K562 (cell line): ENCODE data around the gene SLC25A1. TPM values are rescaled to one million over a fixed set of nuclear protein-coding genes. Genes with fewer than 3 reads are reported as not detected.

ENCODE experiments used
- ATAC-seq: fragments of 200-7000 bp; cut with Tn5 transposase; 3 replicates; pipeline ENCODE4 v1.9.1; 2020; ENCODE audit warnings: moderate library complexity
- BruUV-seq: library from RNA; stranded (reverse); fragments of 400-500 nt; replicated peaks from 2 replicates; lab custom pipeline; 2021; lab: Mats Ljungman, UMichigan
- CTCF ChIA-PET: fragments of 300-600 bp; formaldehyde crosslinking; extraction: SDS; loops from one replicate; lab custom pipeline; 2021; ENCODE audit warnings: low intra/inter-chr PET ratio; lab: Yijun Ruan, JAX
- POLR2A ChIA-PET: fragments of 300-600, 350-650 bp; sonication (Branson Sonifier 250); formaldehyde crosslinking; extraction: SDS; loops from one replicate; lab custom pipeline; 2021; ENCODE audit warnings: antibody characterized with exemption, inconsistent platforms; lab: Yijun Ruan, JAX
- DNase-seq, 4 experiments: peaks; one replicate each; pipeline versions ENCODE4 v3.0.0 to v3.0.0-alpha.2; 2011 to 2018; ENCODE audit warnings: low spot score in 3 of 4, mixed read lengths in 3 of 4; ENCODE audit errors: extremely low read depth in 1 of 4
- FAIRE-seq: peaks from 2 replicates; lab custom pipeline; 2011; peaks lifted over from hg19 to GRCh38; lab: Jason Lieb, UNC
- H2AFZ ChIP-seq: 2 replicates; pipeline ENCODE4 v1.6.0; 2011; ENCODE audit warnings: low read depth, low read length, control low read depth, inconsistent platforms
- H3K27ac ChIP-seq: fragments of 200-600 bp; 3 replicates; pipeline ENCODE4 v1.8.0; 2011; ENCODE audit warnings: low read depth, mild to moderate bottlenecking, control low read depth, inconsistent platforms, low read length, moderate library complexity, mixed read lengths; ENCODE audit errors: extremely low read depth
- H3K27me3 ChIP-seq, 2 experiments: fragments of 300-600 bp in 1 of 2; 2 replicates in 1 of 2; 3 replicates in 1 of 2; pipeline versions ENCODE4 v1.6.0 to v1.8.0; 2011; ENCODE audit warnings: inconsistent platforms in 2 of 2, low read length in 2 of 2, mild to moderate bottlenecking in 1 of 2, mixed read lengths in 1 of 2, moderate library complexity in 1 of 2; ENCODE audit not compliant: control insufficient read depth in 2 of 2, insufficient read depth in 2 of 2
- H3K36me3 ChIP-seq: fragments of 300-600 bp; 3 replicates; pipeline ENCODE4 v1.8.0; 2011; ENCODE audit warnings: mild to moderate bottlenecking, low read length, inconsistent platforms; ENCODE audit not compliant: control insufficient read depth, insufficient read depth
- H3K4me1 ChIP-seq, 2 experiments: fragments of 200-600 bp in 1 of 2; replicated peaks in 1 of 2; 2 replicates in 1 of 2; 3 replicates in 1 of 2; pipeline versions ENCODE4 v1.5.1 to v1.8.0; 2011; ENCODE audit warnings: inconsistent platforms in 2 of 2, low read length in 2 of 2, mild to moderate bottlenecking in 1 of 2, mixed read lengths in 1 of 2, moderate library complexity in 1 of 2; ENCODE audit not compliant: control insufficient read depth in 2 of 2, insufficient read depth in 2 of 2
- H3K4me2 ChIP-seq: 2 replicates; pipeline ENCODE4 v1.6.1; 2011; ENCODE audit warnings: low read length, control low read depth, inconsistent platforms, mixed read lengths; ENCODE audit not compliant: insufficient read depth
- H3K4me3 ChIP-seq: fragments of 200-600 bp; sonication (generic), shearing (Covaris generic); 2 replicates; pipeline ENCODE4 v1.5.1; 2016; ENCODE audit warnings: control low read depth, inconsistent platforms
- H3K79me2 ChIP-seq: fragments of 200-600 bp; 3 replicates; pipeline ENCODE4 v1.8.0; 2011; ENCODE audit warnings: low read length, inconsistent platforms; ENCODE audit not compliant: control insufficient read depth, insufficient read depth
- H3K9ac ChIP-seq, 2 experiments: 2 replicates each; pipeline versions ENCODE4 v1.6.0 to v1.6.1; 2011; ENCODE audit warnings: low read depth in 2 of 2, low read length in 2 of 2, control low read depth in 1 of 2, inconsistent platforms in 1 of 2, mild to moderate bottlenecking in 1 of 2, mixed read lengths in 1 of 2; ENCODE audit not compliant: insufficient read depth in 1 of 2
- H3K9me1 ChIP-seq: one replicate; pipeline ENCODE4 v1.6.0; 2011; ENCODE audit warnings: inconsistent platforms, mild to moderate bottlenecking, low read length, moderate library complexity; ENCODE audit not compliant: control insufficient read depth, insufficient read depth
- H3K9me3 ChIP-seq: replicated peaks from 2 replicates; pipeline ENCODE4 v1.5.1; 2011; ENCODE audit warnings: low read depth, low read length, inconsistent platforms; ENCODE audit not compliant: control insufficient read depth, insufficient read depth
- H4K20me1 ChIP-seq: replicated peaks from 2 replicates; pipeline ENCODE4 v1.6.1; 2011; ENCODE audit warnings: low read length, inconsistent platforms, mixed read lengths; ENCODE audit not compliant: control insufficient read depth, insufficient read depth
- KAT2B ChIP-seq: IDR thresholded peaks from one replicate; pipeline ENCODE4 v1.6.1; 2012; ENCODE audit warnings: low read depth, mild to moderate bottlenecking, control low read depth, inconsistent platforms, low read length, moderate library complexity
- KAT8 ChIP-seq: fragments of 450-650 bp; IDR thresholded peaks from 2 replicates; pipeline ENCODE4 v1.6.1; 2016; ENCODE audit warnings: low read depth, mild to moderate bottlenecking
- KLF10 ChIP-seq: fragments of 250-450 bp; sonication (Bioruptor Pico); IDR thresholded peaks from 2 replicates; pipeline ENCODE4 v1.6.1; 2021; ENCODE audit warnings: matching md5 sums
- POLR2A ChIP-seq: fragments of 450-650 bp; conservative IDR thresholded peaks from 2 replicates; pipeline ENCODE4 v1.6.1; 2016
- POLR2B ChIP-seq: fragments of 450-650 bp; IDR thresholded peaks from 2 replicates; pipeline ENCODE4 v1.6.1; 2018; ENCODE audit warnings: low read depth; ENCODE audit not compliant: partially characterized antibody
- RBFOX2 ChIP-seq: fragments of 200-400 bp; formaldehyde crosslinking; IDR thresholded peaks from 2 replicates; pipeline ENCODE4 v1.6.1; 2017; ENCODE audit warnings: low read depth, mild to moderate bottlenecking, low read length, moderate library complexity
- RBM22 ChIP-seq: fragments of 200-400 bp; formaldehyde crosslinking; IDR thresholded peaks from 2 replicates; pipeline ENCODE4 v1.6.1; 2018; ENCODE audit warnings: low read length, low read depth; ENCODE audit not compliant: poor library complexity, severe bottlenecking
- SIN3A ChIP-seq, 2 experiments: fragments of 150-350 bp in 1 of 2; IDR thresholded peaks; 2 replicates each; pipeline ENCODE4 v1.6.1; 2011 to 2016; ENCODE audit warnings: borderline replicate concordance in 2 of 2, low read depth in 2 of 2, low read length in 2 of 2, mild to moderate bottlenecking in 2 of 2, moderate library complexity in 2 of 2; ENCODE audit not compliant: control insufficient read depth in 1 of 2
- SIX5 ChIP-seq, 2 experiments: IDR thresholded peaks; 2 replicates each; pipeline ENCODE4 v1.6.1; 2011; ENCODE audit warnings: low read length in 2 of 2, borderline replicate concordance in 1 of 2, low read depth in 1 of 2, mild to moderate bottlenecking in 1 of 2, moderate library complexity in 1 of 2; ENCODE audit not compliant: insufficient read depth in 1 of 2
- SMAD1 ChIP-seq: fragments of 150-350 bp; IDR thresholded peaks from 2 replicates; pipeline ENCODE4 v1.6.1; 2014; ENCODE audit warnings: low read length, low read depth; ENCODE audit not compliant: partially characterized antibody
- SUPT5H ChIP-seq: fragments of 450-650 bp; IDR thresholded peaks from 2 replicates; pipeline ENCODE4 v1.6.1; 2016
- WHSC1 ChIP-seq: IDR thresholded peaks from one replicate; pipeline ENCODE4 v1.6.1; 2012; ENCODE audit warnings: low read length, control low read depth, inconsistent platforms
- ZNF561 ChIP-seq: fragments of 450-650 bp; formaldehyde crosslinking; conservative IDR thresholded peaks from 2 replicates; pipeline ENCODE4 v1.4.0; 2020; ENCODE audit warnings: mild to moderate bottlenecking, moderate library complexity
- ZNF57 ChIP-seq: fragments of 450-650 bp; formaldehyde crosslinking; IDR thresholded peaks from 2 replicates; pipeline ENCODE4 v1.4.0; 2020; ENCODE audit warnings: mild to moderate bottlenecking, moderate library complexity
- WGBS: fragments of 100-300 bp; shearing (Covaris generic); methylation state at CpG from one replicate; pipeline ENCODE4 v1.1.6; 2016; ENCODE audit warnings: low coverage, mixed read lengths; ENCODE audit not compliant: insufficient coverage; ENCODE audit errors: missing lambda C conversion rate; 5-methylcytosine and 5-hydroxymethylcytosine counted together
- in situ Hi-C: fragments of 300-500 bp; cut with MboI; formaldehyde crosslinking; loops from 4 replicates; pipeline ENCODE4 v1.15.0; 2018; ENCODE audit warnings: inconsistent platforms, mixed read lengths
- intact Hi-C: fragments of 100-400 bp; cut with micrococcal nuclease; formaldehyde crosslinking; loops from 2 replicates; pipeline ENCODE4 v1.14.2; 2022
- polyA plus RNA-seq, 8 experiments: library from polyadenylated mRNA; depleted of rRNA in 4 of 8; stranded (reverse) in 5 of 8; unstranded in 3 of 8; fragments of >200 nt; fragmentation: Nextera tagmentation in 2 of 8; fragmentation: Illumina TruSeq in 1 of 8; extraction: Ambion mirVana in 2 of 8; extraction: Trizol in 1 of 8; gene quantifications; 2 replicates each; pipeline versions ENCODE4 v1.2.1 to v1.2.3, GENCODE V29; 2011 to 2014; ENCODE audit warnings: inconsistent platforms in 1 of 8, missing spikeins in 1 of 8
- total RNA-seq, 7 experiments: library from RNA; depleted of rRNA in 6 of 7; stranded (reverse); fragments of >200 nt in 6 of 7; fragmentation: Illumina TruSeq in 2 of 7; extraction: Trizol in 2 of 7; gene quantifications; 2 replicates each; pipeline versions ENCODE4 v1.2.1 to v1.2.3, GENCODE V29; 2011 to 2021; ENCODE audit warnings: low replicate concordance in 1 of 7
- TF ChIP-seq, protein P1 (sequence below): fragments of 250-450 bp; sonication (Bioruptor Pico); IDR thresholded peaks from 2 replicates; pipeline ENCODE4 v1.8.0; 2022; ENCODE audit warnings: moderate library complexity, mild to moderate bottlenecking, inconsistent platforms
- TF ChIP-seq, protein P2 (sequence below): fragments of 450-650 bp; IDR thresholded peaks from 2 replicates; pipeline ENCODE4 v1.7.1; 2018; ENCODE audit warnings: mild to moderate bottlenecking, low read depth; ENCODE audit not compliant: partially characterized antibody
- TF ChIP-seq, protein P3 (sequence below): fragments of 250-450 bp; sonication (Bioruptor Pico); IDR thresholded peaks from 2 replicates; pipeline ENCODE4 v1.9.0; 2021; ENCODE audit warnings: mild to moderate bottlenecking

Gene SLC25A1
- total and polyA plus RNA-seq, 9 of the 15 experiments (the other 6 are each of a cell fraction or from before 2014, with no cell fraction given) = 11.0 to 408 (median 110) TPM

DNA sequence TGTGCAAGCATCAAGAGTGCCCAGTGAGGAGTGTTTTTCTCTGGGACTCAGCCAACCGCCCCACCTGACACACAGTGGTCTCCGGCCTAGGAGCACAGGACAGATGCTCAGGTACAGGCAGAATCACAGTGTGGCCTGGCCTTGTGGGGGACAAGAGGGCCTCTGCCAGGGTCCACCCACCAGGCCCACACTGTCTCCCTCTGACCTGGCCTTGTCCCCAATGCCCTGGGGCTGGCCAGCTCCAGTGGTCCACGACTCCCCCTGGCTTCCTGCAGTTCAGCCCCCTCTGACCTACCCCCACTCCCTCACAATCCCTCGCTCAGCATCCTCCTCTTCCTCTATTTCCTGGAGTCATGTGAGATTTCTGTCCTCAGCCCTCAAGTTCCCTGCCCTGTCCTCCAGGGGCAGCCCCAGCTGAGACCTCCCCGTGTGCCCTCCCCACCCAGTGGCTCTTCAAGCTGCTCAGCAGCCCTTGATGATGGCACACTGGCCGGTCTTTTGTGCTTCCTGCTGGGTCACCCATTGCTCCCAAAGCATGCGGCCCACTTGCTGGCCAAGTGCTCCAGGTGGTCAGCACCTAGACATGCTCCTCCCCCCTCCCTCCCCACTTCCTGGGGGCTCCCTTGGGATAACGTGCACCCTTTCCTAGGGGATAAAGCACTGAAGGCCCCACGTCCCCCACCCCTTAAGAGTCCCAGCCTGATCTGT lies 45.7 kb downstream of the SLC25A1 start:
- H3K9me1 ChIP-seq = peaks cover 14% of the 10 kb centered on the region
- WGBS = 73% methylated on average over 9 of the region's 9 CpGs
- no peak overlapping the region for H3K4me3 ChIP-seq
- H3K4me1 ChIP-seq = peaks cover 0 to 37% of the 10 kb centered on the region in 2 experiments; a peak in 1 of 5 replicates
- no peak for DNase-seq
- no peak overlapping the region for H3K4me2 ChIP-seq
- peaks cover 17% of the 10 kb centered on the region; the same call in 1 of the 2 replicates for H4K20me1 ChIP-seq
- no peak; the same call in 2 of the 3 replicates for ATAC-seq
- in situ Hi-C loops (no loop called here), intact Hi-C loops (loop anchor here (10.0 kb wide), 1 partner anchor 58 kb away; no protein-coding TSS in a partner anchor)
- BruUV-seq = no TSS peak
- no peak overlapping the region for H2AFZ ChIP-seq
- H3K79me2 ChIP-seq = no peaks in the 10 kb centered on the region
- peaks cover 62% of the 10 kb centered on the region for H3K36me3 ChIP-seq
- peak overlapping the region in 1 of 2 experiments; percentile 22; a peak in 1 of 4 replicates for H3K9ac ChIP-seq
- H3K9me3 ChIP-seq = no peaks in the 10 kb centered on the region
- FAIRE-seq = no peak
- CTCF ChIA-PET = no interaction called here
- POLR2A ChIA-PET = interaction anchor here (1.2 to 4.4 kb wide), 7 partner anchors 8 to 40 kb away, joined by 3 to 38 read pairs (median 18); partner anchors contain the start of genes DGCR2 and ESS2
- no peaks in the 10 kb centered on the region for H3K27me3 ChIP-seq
- H3K27ac ChIP-seq = no peak overlapping the region
- TF ChIP-seq SIX5 (IDR thresholded peaks at IDR 0.05; ENCODE audit: borderline replicate concordance in 1 of 2, insufficient read depth in 1 of 2, low read depth in 1 of 2, low read length in 2 of 2) (0 out of 4 replicates have a peak, but pooled peaks of 1 of the 2 experiments have one; percentile 11), SMAD1 (no peak), KLF10 (CRISPR knock-in tag) (peak; percentile 38; the same call in 1 of the 2 replicates), RBM22 (no peak), WHSC1 (peak; percentile 9), KAT2B (peak; percentile 6), KAT8 (no peak), ZNF561 (CRISPR knock-in tag) (peak; percentile 20; the same call in 1 of the 2 replicates), ZNF57 (peak; percentile 48; the same call in 1 of the 2 replicates), RBFOX2 (peak; percentile 56; the same call in 1 of the 2 replicates), POLR2B (peak; percentile 58), SUPT5H (peak; percentile 80), POLR2A (peak; percentile 69), SIN3A (IDR thresholded peaks at IDR 0.05; ENCODE audit: borderline replicate concordance in 2 of 2, control insufficient read depth in 1 of 2, low read depth in 2 of 2, low read length in 2 of 2) (no peak)
- TF ChIP-seq, protein P1, sequence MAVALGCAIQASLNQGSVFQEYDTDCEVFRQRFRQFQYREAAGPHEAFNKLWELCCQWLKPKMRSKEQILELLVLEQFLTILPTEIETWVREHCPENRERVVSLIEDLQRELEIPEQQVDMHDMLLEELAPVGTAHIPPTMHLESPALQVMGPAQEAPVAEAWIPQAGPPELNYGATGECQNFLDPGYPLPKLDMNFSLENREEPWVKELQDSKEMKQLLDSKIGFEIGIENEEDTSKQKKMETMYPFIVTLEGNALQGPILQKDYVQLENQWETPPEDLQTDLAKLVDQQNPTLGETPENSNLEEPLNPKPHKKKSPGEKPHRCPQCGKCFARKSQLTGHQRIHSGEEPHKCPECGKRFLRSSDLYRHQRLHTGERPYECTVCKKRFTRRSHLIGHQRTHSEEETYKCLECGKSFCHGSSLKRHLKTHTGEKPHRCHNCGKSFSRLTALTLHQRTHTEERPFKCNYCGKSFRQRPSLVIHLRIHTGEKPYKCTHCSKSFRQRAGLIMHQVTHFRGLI (CRISPR knock-in tag) = no peak
- TF ChIP-seq, protein P2, sequence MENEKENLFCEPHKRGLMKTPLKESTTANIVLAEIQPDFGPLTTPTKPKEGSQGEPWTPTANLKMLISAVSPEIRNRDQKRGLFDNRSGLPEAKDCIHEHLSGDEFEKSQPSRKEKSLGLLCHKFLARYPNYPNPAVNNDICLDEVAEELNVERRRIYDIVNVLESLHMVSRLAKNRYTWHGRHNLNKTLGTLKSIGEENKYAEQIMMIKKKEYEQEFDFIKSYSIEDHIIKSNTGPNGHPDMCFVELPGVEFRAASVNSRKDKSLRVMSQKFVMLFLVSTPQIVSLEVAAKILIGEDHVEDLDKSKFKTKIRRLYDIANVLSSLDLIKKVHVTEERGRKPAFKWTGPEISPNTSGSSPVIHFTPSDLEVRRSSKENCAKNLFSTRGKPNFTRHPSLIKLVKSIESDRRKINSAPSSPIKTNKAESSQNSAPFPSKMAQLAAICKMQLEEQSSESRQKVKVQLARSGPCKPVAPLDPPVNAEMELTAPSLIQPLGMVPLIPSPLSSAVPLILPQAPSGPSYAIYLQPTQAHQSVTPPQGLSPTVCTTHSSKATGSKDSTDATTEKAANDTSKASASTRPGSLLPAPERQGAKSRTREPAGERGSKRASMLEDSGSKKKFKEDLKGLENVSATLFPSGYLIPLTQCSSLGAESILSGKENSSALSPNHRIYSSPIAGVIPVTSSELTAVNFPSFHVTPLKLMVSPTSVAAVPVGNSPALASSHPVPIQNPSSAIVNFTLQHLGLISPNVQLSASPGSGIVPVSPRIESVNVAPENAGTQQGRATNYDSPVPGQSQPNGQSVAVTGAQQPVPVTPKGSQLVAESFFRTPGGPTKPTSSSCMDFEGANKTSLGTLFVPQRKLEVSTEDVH = peak; percentile 79
- TF ChIP-seq, protein P3, sequence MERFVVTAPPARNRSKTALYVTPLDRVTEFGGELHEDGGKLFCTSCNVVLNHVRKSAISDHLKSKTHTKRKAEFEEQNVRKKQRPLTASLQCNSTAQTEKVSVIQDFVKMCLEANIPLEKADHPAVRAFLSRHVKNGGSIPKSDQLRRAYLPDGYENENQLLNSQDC (CRISPR knock-in tag) = 0 out of 2 replicates have a peak, but pooled peaks have one; percentile 22
